ENCODE results near the gene HGFAC.

The HGFAC gene

GRCh38 chr4:3476936-3477749, 35.4 kb downstream of the HGFAC start:
- H3K9ac ChIP-seq (ENCODE audit: insufficient read length): no peak overlapping the region
- TF ChIP-seq EZH2 (IDR thresholded peaks at IDR 0.05) (no peak), FOXP2 (optimal IDR thresholded peaks at IDR 0.05; ENCODE audit: control extremely low read depth, extremely low read length, insufficient read depth) (no peak), POLR2AphosphoS5 (IDR thresholded peaks at IDR 0.05; ENCODE audit: borderline replicate concordance, low read depth, low read length) (no peak)

GRCh38 chr4:3477750-3478430, 36.1 kb downstream of the HGFAC start:
- Histone ChIP-seq H3K36me3 (ENCODE audit: insufficient read depth, low read length) (no peaks in the 10 kb centered on the region), H3K9ac (ENCODE audit: insufficient read length) (no peak overlapping the region), H3K27ac (no peak overlapping the region), H3K9me3 (ENCODE audit: low read depth, low read length) (no peaks in the 10 kb centered on the region), H3K4me3 (no peak overlapping the region)
- DNase-seq (ENCODE audit: low read depth, low spot score): no peak
- TF ChIP-seq POLR2AphosphoS5 (IDR thresholded peaks at IDR 0.05; ENCODE audit: borderline replicate concordance, low read depth, low read length) (no peak), EZH2 (IDR thresholded peaks at IDR 0.05) (no peak), FOXP2 (optimal IDR thresholded peaks at IDR 0.05; ENCODE audit: control extremely low read depth, extremely low read length, insufficient read depth) (no peak)

More at GRCh38 chr4:3476936-3477749, 35.4 kb downstream of the HGFAC start:
- no peak for DNase-seq (ENCODE audit: low read depth, low spot score)
- H3K36me3 ChIP-seq (ENCODE audit: insufficient read depth, low read length): no peaks in the 10 kb centered on the region
- H3K9me3 ChIP-seq (ENCODE audit: low read depth, low read length): no peaks in the 10 kb centered on the region
- no peak overlapping the region for H3K4me3 ChIP-seq
- H3K27ac ChIP-seq: no peak overlapping the region

GRCh38 chr4:3478446-3479357, 36.9 kb downstream of the HGFAC start:
- Histone ChIP-seq H3K4me3 (no peak overlapping the region), H3K36me3 (ENCODE audit: insufficient read depth, low read length) (no peaks in the 10 kb centered on the region), H3K27ac (no peak overlapping the region), H3K9me3 (ENCODE audit: low read depth, low read length) (no peaks in the 10 kb centered on the region), H3K9ac (ENCODE audit: insufficient read length) (no peak overlapping the region)
- DNase-seq (ENCODE audit: low read depth, low spot score): no peak
- no peak for TF ChIP-seq FOXP2 (optimal IDR thresholded peaks at IDR 0.05; ENCODE audit: control extremely low read depth, extremely low read length, insufficient read depth)
- TF ChIP-seq POLR2AphosphoS5 (IDR thresholded peaks at IDR 0.05; ENCODE audit: borderline replicate concordance, low read depth, low read length): no peak
- no peak for TF ChIP-seq EZH2 (IDR thresholded peaks at IDR 0.05)

- Histone ChIP-seq H3K36me3 (ENCODE audit: insufficient read depth, low read length) (no peaks in the 10 kb centered on the region), H3K4me3 (no peak overlapping the region), H3K9ac (ENCODE audit: insufficient read length) (no peak overlapping the region), H3K27ac (no peak overlapping the region), H3K9me3 (ENCODE audit: low read depth, low read length) (no peaks in the 10 kb centered on the region)
- no peak for DNase-seq (ENCODE audit: low read depth, low spot score)
- TF ChIP-seq POLR2AphosphoS5 (IDR thresholded peaks at IDR 0.05; ENCODE audit: borderline replicate concordance, low read depth, low read length) (no peak), EZH2 (IDR thresholded peaks at IDR 0.05) (no peak), FOXP2 (optimal IDR thresholded peaks at IDR 0.05; ENCODE audit: control extremely low read depth, extremely low read length, insufficient read depth) (no peak)
Measured at GRCh38 chr4:3479358-3480101, 37.8 kb downstream of the HGFAC start.

- H3K27ac ChIP-seq: no peak overlapping the region
- H3K9me3 ChIP-seq (ENCODE audit: low read depth, low read length): no peaks in the 10 kb centered on the region
- no peak for DNase-seq (ENCODE audit: low read depth, low spot score)
- H3K9ac ChIP-seq (ENCODE audit: insufficient read length): no peak overlapping the region
- H3K4me3 ChIP-seq: no peak overlapping the region
- no peaks in the 10 kb centered on the region for H3K36me3 ChIP-seq (ENCODE audit: insufficient read depth, low read length)
- TF ChIP-seq FOXP2 (optimal IDR thresholded peaks at IDR 0.05; ENCODE audit: control extremely low read depth, extremely low read length, insufficient read depth): no peak
- no peak for TF ChIP-seq EZH2 (IDR thresholded peaks at IDR 0.05)
- no peak for TF ChIP-seq POLR2AphosphoS5 (IDR thresholded peaks at IDR 0.05; ENCODE audit: borderline replicate concordance, low read depth, low read length)
Measured at GRCh38 chr4:3480528-3481112, 38.9 kb downstream of the HGFAC start.

- Histone ChIP-seq H3K9ac (ENCODE audit: insufficient read length) (no peak overlapping the region), H3K9me3 (ENCODE audit: low read depth, low read length) (no peaks in the 10 kb centered on the region), H3K27ac (no peak overlapping the region), H3K36me3 (ENCODE audit: insufficient read depth, low read length) (no peaks in the 10 kb centered on the region), H3K4me3 (no peak overlapping the region)
- TF ChIP-seq FOXP2 (optimal IDR thresholded peaks at IDR 0.05; ENCODE audit: control extremely low read depth, extremely low read length, insufficient read depth) (no peak), POLR2AphosphoS5 (IDR thresholded peaks at IDR 0.05; ENCODE audit: borderline replicate concordance, low read depth, low read length) (no peak), EZH2 (IDR thresholded peaks at IDR 0.05) (no peak)
- no peak for DNase-seq (ENCODE audit: low read depth, low spot score)
Measured at GRCh38 chr4:3481113-3481531, 39.4 kb downstream of the HGFAC start.

GRCh38 chr4:3481783-3482393, 40.1 kb downstream of the HGFAC start:
- Histone ChIP-seq H3K36me3 (ENCODE audit: insufficient read depth, low read length) (no peaks in the 10 kb centered on the region), H3K27ac (no peak overlapping the region), H3K4me3 (no peak overlapping the region), H3K9ac (ENCODE audit: insufficient read length) (no peak overlapping the region), H3K9me3 (ENCODE audit: low read depth, low read length) (no peaks in the 10 kb centered on the region)
- TF ChIP-seq EZH2 (IDR thresholded peaks at IDR 0.05) (no peak), POLR2AphosphoS5 (IDR thresholded peaks at IDR 0.05; ENCODE audit: borderline replicate concordance, low read depth, low read length) (no peak), FOXP2 (optimal IDR thresholded peaks at IDR 0.05; ENCODE audit: control extremely low read depth, extremely low read length, insufficient read depth) (no peak)
- DNase-seq (ENCODE audit: low read depth, low spot score): no peak

Measured in SK-N-MC (cell line).